Stimulated activated memory B cell treated with anti-CD40 and anti-IgM and Interleukin-4, amounts not matched to agents 10 μg/mL and 1 μg/mL and 100 μg/mL, for 72 hours (primary cell): Measurements from ENCODE around the gene SLC25A17.
"Not testable (repeated sequence)": the region's sequence is repeated elsewhere in the genome, so short reads cannot be mapped to it uniquely, and the experiment has no call there.

Experiments used
- ATAC-seq: fragments of 150-1000 bp; cut with Tn5 transposase; 2 replicates; pipeline ENCODE4 v1.10.0; 2021
- H3K27ac Mint-ChIP-seq: one replicate; pipeline ENCODE4 v1.8.0; 2022; ENCODE audit warnings: mild to moderate bottlenecking, mixed read lengths
- H3K27me3 Mint-ChIP-seq: one replicate; pipeline ENCODE4 v1.8.0; 2022; ENCODE audit warnings: mixed read lengths
- H3K36me3 Mint-ChIP-seq: one replicate; pipeline ENCODE4 v1.8.0; 2022; ENCODE audit warnings: mixed read lengths
- H3K4me1 Mint-ChIP-seq: one replicate; pipeline ENCODE4 v1.8.0; 2022; ENCODE audit warnings: mixed read lengths
- H3K4me3 Mint-ChIP-seq: one replicate; pipeline ENCODE4 v1.8.0; 2022; ENCODE audit warnings: mild to moderate bottlenecking, moderate library complexity, mixed read lengths
- H3K9me3 Mint-ChIP-seq: one replicate; pipeline ENCODE4 v1.8.0; 2022; ENCODE audit warnings: mixed read lengths

The SLC25A17 gene

DNA sequence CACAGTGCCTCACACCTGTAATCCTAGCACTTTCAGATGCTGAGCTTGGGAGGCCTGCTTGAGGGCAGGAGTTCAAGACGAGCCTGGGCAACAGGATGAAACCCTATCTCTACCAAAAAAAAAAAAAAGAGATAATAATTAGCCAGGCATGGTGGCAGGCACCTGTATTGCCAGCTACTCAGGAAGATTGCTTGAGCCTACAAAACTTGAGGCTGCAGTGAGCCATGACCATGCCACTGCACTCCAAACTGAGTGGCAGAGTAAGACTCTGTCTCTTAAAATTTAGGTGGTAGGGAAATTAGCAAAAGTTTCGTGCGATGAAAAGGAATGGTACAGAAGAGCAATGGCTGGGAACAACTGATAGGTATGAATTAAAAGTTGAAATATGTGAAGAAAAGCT is 19.3 kb upstream of the SLC25A17 start:
- Mint-ChIP-seq H3K36me3 (peaks cover 58% of the 10 kb centered on the region), H3K9me3 (no peaks in the 10 kb centered on the region), H3K27ac (no peak overlapping the region), H3K4me3 (no peak overlapping the region), H3K27me3 (no peaks in the 10 kb centered on the region), H3K4me1 (peaks cover 5% of the 10 kb centered on the region)
- no peak for ATAC-seq

DNA sequence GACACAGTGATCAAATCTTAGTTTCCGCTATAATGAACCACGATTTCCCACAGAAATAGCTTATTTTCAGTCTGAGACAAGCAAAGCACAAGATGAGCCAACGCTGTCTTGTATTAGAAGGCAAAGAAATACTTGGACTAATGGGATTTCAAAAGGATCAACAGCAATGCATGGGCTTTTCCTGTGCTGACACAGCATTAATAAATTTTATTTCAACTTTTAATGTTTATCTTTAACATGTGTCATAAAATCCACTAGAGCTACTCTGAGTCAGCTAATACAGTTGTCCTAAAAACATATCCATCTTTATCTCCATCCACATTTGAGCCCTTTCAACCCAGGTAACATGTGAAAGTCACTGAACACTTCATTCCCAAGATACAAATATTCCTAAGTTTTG is 15.5 kb upstream of the SLC25A17 start:
- Mint-ChIP-seq H3K27ac (no peak overlapping the region), H3K4me3 (no peak overlapping the region), H3K9me3 (no peaks in the 10 kb centered on the region), H3K27me3 (no peaks in the 10 kb centered on the region), H3K4me1 (no peaks in the 10 kb centered on the region), H3K36me3 (peaks cover 51% of the 10 kb centered on the region)
- no peak for ATAC-seq

GRCh38 chr22:40829131-40829530 is 10.0 kb upstream of the SLC25A17 start:
- ATAC-seq, result no peak
- Mint-ChIP-seq H3K36me3 (peaks cover 41% of the 10 kb centered on the region), H3K9me3 (no peaks in the 10 kb centered on the region), H3K27ac (no peak overlapping the region), H3K4me1 (no peaks in the 10 kb centered on the region), H3K4me3 (no peak overlapping the region), H3K27me3 (no peaks in the 10 kb centered on the region)

- Mint-ChIP-seq H3K36me3 (peaks cover 31% of the 10 kb centered on the region), H3K4me3 (no peak overlapping the region), H3K4me1 (no peaks in the 10 kb centered on the region), H3K27ac (no peak overlapping the region), H3K27me3 (no peaks in the 10 kb centered on the region), H3K9me3 (no peaks in the 10 kb centered on the region)
- no peak for ATAC-seq
These were observed 8.0 kb upstream of the SLC25A17 start for GRCh38 chr22:40826984-40827741.

GRCh38 chr22:40826292-40826691 is 7.1 kb upstream of the SLC25A17 start:
- ATAC-seq, H3K27ac Mint-ChIP-seq, H3K4me3 Mint-ChIP-seq, H3K4me1 Mint-ChIP-seq, H3K9me3 Mint-ChIP-seq, H3K27me3 Mint-ChIP-seq: not testable (repeated sequence)
- peaks cover 29% of the 10 kb centered on the region for H3K36me3 Mint-ChIP-seq

DNA sequence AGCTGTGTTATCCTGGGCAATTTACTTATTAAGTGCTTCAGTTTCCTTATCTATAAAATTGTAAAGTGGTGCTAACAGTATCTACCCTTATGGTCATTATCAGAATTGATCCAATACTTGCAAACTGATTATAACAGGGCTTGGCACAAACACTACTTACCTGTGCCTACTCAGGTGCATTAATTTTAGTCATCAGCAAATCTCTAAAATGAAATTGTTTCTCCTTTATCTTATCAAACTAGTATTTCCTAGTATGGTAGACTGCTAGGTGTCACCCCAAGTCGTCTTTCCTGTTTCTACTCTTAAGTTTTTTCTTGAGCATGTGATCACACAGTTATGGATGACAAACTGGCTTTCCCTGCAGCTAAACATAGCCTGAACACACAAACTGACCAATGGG is 4.3 kb upstream of the SLC25A17 start:
- H3K36me3 Mint-ChIP-seq, result peaks cover 10% of the 10 kb centered on the region
- H3K9me3 Mint-ChIP-seq, result no peaks in the 10 kb centered on the region
- H3K4me1 Mint-ChIP-seq, result peaks cover 9% of the 10 kb centered on the region
- no peak for ATAC-seq
- H3K27me3 Mint-ChIP-seq, result no peaks in the 10 kb centered on the region
- H3K4me3 Mint-ChIP-seq, result no peak overlapping the region
- no peak overlapping the region for H3K27ac Mint-ChIP-seq

- Mint-ChIP-seq H3K4me1 (peaks cover 32% of the 10 kb centered on the region), H3K27me3 (no peaks in the 10 kb centered on the region), H3K4me3 (peak overlapping the region; percentile 96), H3K36me3 (peaks cover 15% of the 10 kb centered on the region), H3K9me3 (no peaks in the 10 kb centered on the region), H3K27ac (peak overlapping the region; percentile 79)
- ATAC-seq, result no peak
These were observed 524 bp upstream of the SLC25A17 start for GRCh38 chr22:40819599-40820140.

DNA sequence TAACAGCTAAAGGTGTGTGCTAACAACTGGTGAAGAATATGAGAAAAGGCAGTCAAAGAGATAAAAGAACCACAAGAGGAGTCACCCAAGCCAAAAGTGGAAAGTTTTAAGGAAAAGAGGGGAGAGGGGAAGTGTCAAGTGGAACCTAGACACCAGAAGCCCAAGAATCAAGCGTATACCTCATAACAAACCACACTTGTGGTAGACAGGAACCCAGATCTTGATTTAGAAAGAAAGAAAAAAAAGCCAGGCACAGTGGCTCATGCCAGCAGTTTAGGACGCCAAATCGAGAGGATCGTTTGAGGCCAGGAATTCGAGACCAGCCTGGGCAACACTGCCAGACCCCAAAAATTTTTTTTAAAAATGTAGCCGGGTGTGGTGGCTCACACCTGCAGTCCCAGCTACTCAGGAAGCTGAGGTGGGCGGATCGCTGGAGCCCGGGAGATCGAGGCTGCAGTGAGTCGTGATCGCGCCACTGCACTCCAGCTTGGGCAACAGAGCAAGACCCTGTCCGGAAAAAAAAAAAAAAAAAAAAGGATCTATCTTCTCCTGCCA is 877 bp downstream of the SLC25A17 start:
- no peak for ATAC-seq
- Mint-ChIP-seq H3K27me3 (no peaks in the 10 kb centered on the region), H3K36me3 (peaks cover 23% of the 10 kb centered on the region)

DNA sequence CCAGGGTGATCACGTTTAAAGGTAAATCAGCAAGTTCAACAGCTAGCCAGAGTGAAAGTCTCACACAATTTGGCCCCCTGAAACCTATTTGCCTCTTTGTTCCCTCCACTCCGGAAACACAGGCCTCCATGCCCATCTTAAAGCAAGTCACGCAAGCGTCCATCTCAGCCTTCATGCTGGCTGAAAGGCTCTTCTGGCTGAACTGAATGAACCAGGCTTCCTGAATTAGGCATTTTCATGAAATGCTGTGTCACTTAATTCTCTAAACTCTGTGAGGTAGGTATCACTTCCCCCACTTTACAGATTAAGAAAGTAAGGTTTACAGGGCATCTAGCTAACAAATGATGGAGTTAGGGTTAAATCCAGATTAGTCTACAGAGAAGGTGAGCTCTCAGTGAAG is 1.4 kb downstream of the SLC25A17 start:
- no peaks in the 10 kb centered on the region for H3K27me3 Mint-ChIP-seq
- ATAC-seq, result peak; percentile 6
- no peaks in the 10 kb centered on the region for H3K9me3 Mint-ChIP-seq
- H3K36me3 Mint-ChIP-seq, result peaks cover 23% of the 10 kb centered on the region
- H3K27ac Mint-ChIP-seq, result peak overlapping the region; percentile 79
- peak overlapping the region; percentile 96 for H3K4me3 Mint-ChIP-seq
- peaks cover 37% of the 10 kb centered on the region for H3K4me1 Mint-ChIP-seq

More for the DNA sequence above, 877 bp downstream of the SLC25A17 start:
- H3K4me3 Mint-ChIP-seq, result peak overlapping the region; percentile 96
- no peaks in the 10 kb centered on the region for H3K9me3 Mint-ChIP-seq
- H3K4me1 Mint-ChIP-seq, result peaks cover 33% of the 10 kb centered on the region
- peak overlapping the region; percentile 79 for H3K27ac Mint-ChIP-seq

DNA sequence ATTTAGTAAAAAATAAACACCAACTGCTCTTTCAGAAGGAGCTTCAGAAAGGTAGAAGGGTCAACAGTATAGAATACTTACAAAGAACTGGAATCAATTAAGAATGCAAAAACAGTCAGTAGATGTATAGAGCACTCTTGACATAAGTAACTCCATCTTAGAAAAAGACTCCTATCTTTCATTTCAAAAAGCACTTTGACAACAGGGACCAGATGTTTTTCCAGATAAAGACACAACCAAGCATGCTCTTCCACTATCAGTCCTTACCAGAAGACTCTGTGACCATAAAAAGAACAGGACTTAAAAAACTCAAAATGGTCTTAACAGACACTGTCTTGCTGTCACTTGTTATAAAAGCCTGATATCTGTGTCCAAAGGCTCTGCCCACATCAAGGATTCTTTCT is 5.2 kb downstream of the SLC25A17 start:
- H3K9me3 Mint-ChIP-seq, result no peaks in the 10 kb centered on the region
- no peaks in the 10 kb centered on the region for H3K27me3 Mint-ChIP-seq
- no peak overlapping the region for H3K27ac Mint-ChIP-seq
- no peak overlapping the region for H3K4me3 Mint-ChIP-seq
- peaks cover 48% of the 10 kb centered on the region for H3K4me1 Mint-ChIP-seq
- ATAC-seq, result no peak
- H3K36me3 Mint-ChIP-seq, result peaks cover 30% of the 10 kb centered on the region

GRCh38 chr22:40808018-40808841 is 10.9 kb downstream of the SLC25A17 start:
- no peaks in the 10 kb centered on the region for H3K27me3 Mint-ChIP-seq
- peaks cover 44% of the 10 kb centered on the region for H3K4me1 Mint-ChIP-seq
- H3K9me3 Mint-ChIP-seq, result no peaks in the 10 kb centered on the region
- H3K27ac Mint-ChIP-seq, result no peak overlapping the region
- ATAC-seq, result no peak
- H3K4me3 Mint-ChIP-seq, result no peak overlapping the region
- peaks cover 19% of the 10 kb centered on the region for H3K36me3 Mint-ChIP-seq

- H3K36me3 Mint-ChIP-seq, result peaks cover 11% of the 10 kb centered on the region
- no peak overlapping the region for H3K4me3 Mint-ChIP-seq
- no peaks in the 10 kb centered on the region for H3K9me3 Mint-ChIP-seq
- no peak overlapping the region for H3K27ac Mint-ChIP-seq
- ATAC-seq, result no peak
- H3K27me3 Mint-ChIP-seq, result no peaks in the 10 kb centered on the region
- H3K4me1 Mint-ChIP-seq, result peaks cover 34% of the 10 kb centered on the region
These were observed 12.4 kb downstream of the SLC25A17 start for GRCh38 chr22:40806711-40807110.

GRCh38 chr22:40805699-40806203 is 13.4 kb downstream of the SLC25A17 start:
- H3K4me1 Mint-ChIP-seq, result peaks cover 25% of the 10 kb centered on the region
- peaks cover 11% of the 10 kb centered on the region for H3K36me3 Mint-ChIP-seq
- ATAC-seq, result no peak
- H3K4me3 Mint-ChIP-seq, result no peak overlapping the region
- H3K27me3 Mint-ChIP-seq, result no peaks in the 10 kb centered on the region
- H3K9me3 Mint-ChIP-seq, result no peaks in the 10 kb centered on the region
- H3K27ac Mint-ChIP-seq, result no peak overlapping the region

DNA sequence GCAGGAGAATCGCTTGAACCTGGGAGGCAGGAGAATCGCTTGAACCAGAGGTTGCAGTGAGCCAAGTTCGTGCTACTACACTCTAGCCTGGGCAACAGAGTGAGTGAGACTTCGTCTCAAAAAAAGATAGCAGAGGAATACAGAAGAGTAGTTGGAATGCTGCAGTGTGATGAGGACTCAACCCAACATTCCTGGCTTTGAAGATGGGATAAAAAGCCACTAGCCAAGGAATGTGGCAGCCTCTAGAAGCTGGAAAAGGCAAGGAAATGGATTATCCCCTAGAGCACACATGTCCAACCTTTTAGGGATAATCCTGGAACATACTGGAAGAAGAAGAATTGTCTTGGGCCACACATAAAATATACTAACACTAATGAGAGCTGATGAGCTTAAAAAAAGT is 13.9 kb downstream of the SLC25A17 start:
- no peak for ATAC-seq
- H3K4me1 Mint-ChIP-seq, result peaks cover 23% of the 10 kb centered on the region

GRCh38 chr22:40803321-40803720 is 15.8 kb downstream of the SLC25A17 start:
- Mint-ChIP-seq H3K27me3 (no peaks in the 10 kb centered on the region), H3K4me1 (peaks cover 23% of the 10 kb centered on the region), H3K9me3 (no peaks in the 10 kb centered on the region), H3K27ac (no peak overlapping the region), H3K4me3 (no peak overlapping the region), H3K36me3 (peaks cover 11% of the 10 kb centered on the region)
- ATAC-seq, result no peak

More for the DNA sequence above, 13.9 kb downstream of the SLC25A17 start:
- Mint-ChIP-seq H3K27me3 (no peaks in the 10 kb centered on the region), H3K9me3 (no peaks in the 10 kb centered on the region), H3K36me3 (peaks cover 11% of the 10 kb centered on the region), H3K27ac (no peak overlapping the region), H3K4me3 (no peak overlapping the region)
